Ovary (tissue), 9 donors: ENCODE measurements around the gene PITPNB. TPM values are rescaled to one million over a fixed set of nuclear protein-coding genes. Genes with fewer than 3 reads are reported as not detected.

ENCODE experiments used
- DNase-seq, 5 donors: peaks; one replicate each; pipeline ENCODE4 v3.0.0-alpha.2; 2019 to 2020
- H3K27ac ChIP-seq, 2 donors: fragments of 200-600 bp; one replicate each; pipeline versions ENCODE4 v1.5.1 to v1.8.0; 2019 to 2022
- H3K27me3 ChIP-seq: fragments of 200-600 bp; one replicate; pipeline ENCODE4 v1.8.0; 2022
- H3K36me3 ChIP-seq: fragments of 200-600 bp; sonication (generic); one replicate; pipeline ENCODE4 v1.5.1; 2019
- H3K4me1 ChIP-seq: one replicate; pipeline ENCODE4 v1.8.1; 2013; ENCODE audit warnings: mild to moderate bottlenecking, moderate library complexity; ENCODE audit not compliant: insufficient read depth
- H3K4me3 ChIP-seq: fragments of 200-600 bp; sonication (generic); one replicate; pipeline ENCODE4 v1.5.1; 2017
- H3K9me3 ChIP-seq, 2 donors: fragments of 200-600 bp in 1 of 2; sonication (generic) in 1 of 2; one replicate each; pipeline versions ENCODE4 v1.5.1 to v1.8.1; 2013 to 2019; ENCODE audit warnings: mild to moderate bottlenecking in 1 of 2, moderate library complexity in 1 of 2
- EP300 ChIP-seq: sonication (generic); formaldehyde crosslinking; IDR thresholded peaks from one replicate; pipeline ENCODE4 v1.6.1; 2017; ENCODE audit warnings: antibody characterized with exemption
- POLR2A ChIP-seq: fragments of 450-650 bp; IDR thresholded peaks from one replicate; pipeline ENCODE4 v1.6.1; 2017; ENCODE audit warnings: antibody characterized with exemption, mild to moderate bottlenecking, moderate library complexity
- WGBS, 3 donors: extraction: QIAGEN DNeasy Blood & Tissue Kit in 1 of 3; methylation state at CpG; one replicate each; pipeline versions ENCODE4 v1.1.5 to v1.1.7; 2013 to 2017; 5-methylcytosine and 5-hydroxymethylcytosine counted together
- intact Hi-C, 4 donors: fragments of 100-400 bp; cut with DNase I; formaldehyde crosslinking; loops; one replicate each; pipeline versions ENCODE4 v1.11.0 to v1.15.1; 2022 to 2023
- polyA plus RNA-seq, 2 donors: library from polyadenylated mRNA; stranded (reverse); fragments of 200-250 nt in 1 of 2; fragments of 350-450 nt in 1 of 2; fragmentation: Illumina TruSeq in 1 of 2; extraction: RNeasy Lipid Tissue Mini Kit (QIAGEN cat#74804) in 1 of 2; gene quantifications; one replicate each; pipeline ENCODE4 v1.2.3, GENCODE V29; 2013 to 2014
- total RNA-seq, 7 donors: library from RNA; depleted of rRNA in 2 of 7; stranded (reverse); fragments of >200 nt in 2 of 7; fragmentation: NEBNext Ultra II Directional in 3 of 7; extraction: Animal tissue kit (Norgen Biotek cat#: 25700) in 3 of 7; gene quantifications; one replicate each; pipeline versions ENCODE4 v1.1.0 to v1.2.4, GENCODE V29; 2016 to 2023
- TF ChIP-seq, protein P1 (sequence below), 3 donors: fragments of 450-650 bp in 2 of 3; fragments of 200-600 bp in 1 of 3; IDR thresholded peaks; one replicate each; pipeline versions ENCODE4 v1.5.1 to v1.8.0; 2016 to 2022; ENCODE audit warnings: antibody characterized with exemption in 3 of 3, mild to moderate bottlenecking in 1 of 3
- donor health status: DM: no; HTN: no; CAD: no; lungs with moderate emphysema.
- donor health status: DM: no; HTN: no; CAD: no.
- donor health status: Bipolar disorder and iron deficiency.
- donor health status: DM: yes; HTN: yes; CAD: no.
- donor health status: DM: no; HTN: no; CAD: no.
- donor health status: DM: yes; HTN: yes; CAD: no.

PITPNB gene
- total and polyA plus RNA-seq, 9 donors = 26.6 to 77.2 (median 60.9) TPM

GRCh38 chr22:27823221-27823620 is 95.8 kb downstream of the PITPNB start:
- Histone ChIP-seq H3K36me3 (no peaks in the 10 kb centered on the region), H3K4me3 (no peak overlapping the region), H3K27ac (no peak overlapping the region), H3K27me3 (no peaks in the 10 kb centered on the region), H3K4me1 (peaks cover 10% of the 10 kb centered on the region), H3K9me3 (no peaks in the 10 kb centered on the region)
- TF ChIP-seq POLR2A (no peak), EP300 (no peak)
- TF ChIP-seq, protein P1, sequence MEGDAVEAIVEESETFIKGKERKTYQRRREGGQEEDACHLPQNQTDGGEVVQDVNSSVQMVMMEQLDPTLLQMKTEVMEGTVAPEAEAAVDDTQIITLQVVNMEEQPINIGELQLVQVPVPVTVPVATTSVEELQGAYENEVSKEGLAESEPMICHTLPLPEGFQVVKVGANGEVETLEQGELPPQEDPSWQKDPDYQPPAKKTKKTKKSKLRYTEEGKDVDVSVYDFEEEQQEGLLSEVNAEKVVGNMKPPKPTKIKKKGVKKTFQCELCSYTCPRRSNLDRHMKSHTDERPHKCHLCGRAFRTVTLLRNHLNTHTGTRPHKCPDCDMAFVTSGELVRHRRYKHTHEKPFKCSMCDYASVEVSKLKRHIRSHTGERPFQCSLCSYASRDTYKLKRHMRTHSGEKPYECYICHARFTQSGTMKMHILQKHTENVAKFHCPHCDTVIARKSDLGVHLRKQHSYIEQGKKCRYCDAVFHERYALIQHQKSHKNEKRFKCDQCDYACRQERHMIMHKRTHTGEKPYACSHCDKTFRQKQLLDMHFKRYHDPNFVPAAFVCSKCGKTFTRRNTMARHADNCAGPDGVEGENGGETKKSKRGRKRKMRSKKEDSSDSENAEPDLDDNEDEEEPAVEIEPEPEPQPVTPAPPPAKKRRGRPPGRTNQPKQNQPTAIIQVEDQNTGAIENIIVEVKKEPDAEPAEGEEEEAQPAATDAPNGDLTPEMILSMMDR (IDR thresholded peaks at IDR 0.05) = no peak
- DNase-seq = no peak
- intact Hi-C loops = no loop called here
- whole genome bisulfite sequencing, 3 donors = 94 to 96% (median 96%) methylated on average over 1 of the region's 1 CpG

- H3K9me3 ChIP-seq = no peaks in the 10 kb centered on the region
- DNase-seq = no peak
- H3K27ac ChIP-seq = no peak overlapping the region
- no peaks in the 10 kb centered on the region for H3K36me3 ChIP-seq
- H3K27me3 ChIP-seq = no peaks in the 10 kb centered on the region
- H3K4me3 ChIP-seq = no peak overlapping the region
- TF ChIP-seq, protein P1 (IDR thresholded peaks at IDR 0.05) = no peak
- TF ChIP-seq EP300 (no peak), POLR2A (no peak)
- intact Hi-C loops = no loop called here
- H3K4me1 ChIP-seq = no peaks in the 10 kb centered on the region
- 78 to 80% (median 80%) methylated on average over 22 of the region's 22 CpGs for WGBS, 3 donors
Measured at GRCh38 chr22:27820896-27821866, 97.9 kb downstream of the PITPNB start.

DNA sequence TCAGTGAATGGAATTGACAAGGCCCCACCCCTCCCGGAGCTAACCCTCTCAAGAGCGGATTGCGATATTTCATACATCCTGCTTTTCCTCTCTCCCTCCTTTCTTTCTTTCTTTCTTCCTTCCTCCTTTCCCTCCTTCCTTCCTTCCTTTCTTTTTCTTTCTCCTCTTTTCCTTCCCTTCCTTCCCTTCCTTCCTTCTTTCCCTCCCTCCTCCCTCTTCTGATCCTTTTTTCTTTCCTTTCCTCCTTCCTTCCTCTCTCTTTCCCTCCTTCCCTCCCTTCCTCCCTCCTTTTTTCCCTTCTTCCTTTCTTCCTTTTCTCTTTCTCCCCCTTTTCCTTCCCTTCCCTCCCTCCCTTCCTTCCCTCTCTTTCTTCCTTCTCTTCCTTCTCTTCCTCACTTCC is 102.5 kb downstream of the PITPNB start:
- Histone ChIP-seq H3K36me3 (no peaks in the 10 kb centered on the region), H3K4me3 (no peak overlapping the region), H3K27me3 (no peaks in the 10 kb centered on the region), H3K27ac (no peak overlapping the region), H3K9me3 (no peaks in the 10 kb centered on the region), H3K4me1 (no peaks in the 10 kb centered on the region)
- 84 to 91% (median 91%) methylated on average over 3 of the region's 3 CpGs for WGBS, 3 donors
- TF ChIP-seq POLR2A (no peak), EP300 (no peak)
- TF ChIP-seq, protein P1 (IDR thresholded peaks at IDR 0.05) = no peak
- intact Hi-C loops = no loop called here
- DNase-seq = no peak

DNA sequence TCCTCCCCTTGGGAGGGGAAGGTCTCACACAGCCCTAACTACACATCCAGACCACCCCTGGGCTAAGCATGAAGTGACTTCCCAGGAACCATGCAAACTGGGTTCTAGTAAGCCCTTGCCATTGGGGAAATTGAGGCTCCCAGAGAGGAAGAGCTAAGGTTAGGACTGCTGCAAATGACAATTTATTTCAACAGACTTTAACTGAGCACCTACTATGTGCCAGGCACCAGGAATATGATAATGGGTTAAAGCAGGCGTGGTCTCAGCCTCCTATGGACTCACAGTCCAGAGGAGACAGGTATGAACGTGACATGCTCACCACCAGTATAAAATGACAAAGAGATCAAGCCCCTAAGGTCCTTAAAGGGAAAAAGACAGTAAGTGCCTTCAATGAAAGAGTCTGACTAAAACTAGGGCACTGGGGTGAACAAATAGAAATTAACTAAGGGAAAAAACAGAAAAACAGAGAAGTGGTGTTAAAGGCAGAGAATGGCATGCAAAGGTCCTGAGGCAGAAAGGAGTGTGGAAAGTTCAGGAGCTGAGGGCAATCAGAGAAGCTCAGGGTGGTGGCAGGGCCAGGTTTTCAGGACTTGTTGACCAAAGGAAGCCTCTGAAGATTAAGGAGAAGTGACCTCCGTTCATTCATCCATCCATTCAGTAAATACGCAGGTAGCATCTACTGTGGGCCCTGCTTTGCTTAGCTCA is 103.1 kb downstream of the PITPNB start:
- Histone ChIP-seq H3K4me3 (no peak overlapping the region), H3K27ac (no peak overlapping the region), H3K36me3 (no peaks in the 10 kb centered on the region), H3K4me1 (peaks cover 3% of the 10 kb centered on the region), H3K27me3 (no peaks in the 10 kb centered on the region), H3K9me3 (no peaks in the 10 kb centered on the region)
- intact Hi-C loops = no loop called here
- DNase-seq = no peak
- TF ChIP-seq EP300 (no peak), POLR2A (no peak)
- TF ChIP-seq, protein P1 (IDR thresholded peaks at IDR 0.05) = no peak
- WGBS, 3 donors = 90 to 93% (median 92%) methylated on average over 4 of the region's 4 CpGs
